CD4-positive, alpha-beta T cell treated with Interleukin-15 for 1 hour (primary cell): Measurements from ENCODE around the gene STK33.

Experiments used
- DNase-seq: peaks from one replicate; pipeline ENCODE4 v3.0.0-alpha.2; 2020

Gene STK33

GRCh38 chr11:8370812-8371515 is 223.1 kb downstream of the STK33 start:
- DNase-seq: no peak

- DNase-seq: no peak
Observed at GRCh38 chr11:8369592-8370205, 224.3 kb downstream of the STK33 start.

GRCh38 chr11:8368772-8369171 is 225.3 kb downstream of the STK33 start:
- no peak for DNase-seq

GRCh38 chr11:8368194-8368593 is 225.8 kb downstream of the STK33 start:
- no peak for DNase-seq

- DNase-seq: no peak
Observed at GRCh38 chr11:8366316-8366715, 227.7 kb downstream of the STK33 start.

- no peak for DNase-seq
Observed at GRCh38 chr11:8365216-8365941, 228.6 kb downstream of the STK33 start.

- peak; percentile 30 for DNase-seq
Observed at GRCh38 chr11:8363921-8364320, 230.1 kb downstream of the STK33 start.

- DNase-seq: no peak
Observed at GRCh38 chr11:8362899-8363298, 231.1 kb downstream of the STK33 start.

GRCh38 chr11:8362491-8362890 is 231.5 kb downstream of the STK33 start:
- DNase-seq: no peak

GRCh38 chr11:8361664-8362210 is 232.3 kb downstream of the STK33 start:
- no peak for DNase-seq

GRCh38 chr11:8361206-8361605 is 232.8 kb downstream of the STK33 start:
- DNase-seq: no peak

GRCh38 chr11:8360086-8360828 is 233.8 kb downstream of the STK33 start:
- no peak for DNase-seq

GRCh38 chr11:8359521-8359920 is 234.5 kb downstream of the STK33 start:
- DNase-seq: no peak

GRCh38 chr11:8357891-8358566 is 236.0 kb downstream of the STK33 start:
- no peak for DNase-seq

GRCh38 chr11:8357505-8357888 is 236.5 kb downstream of the STK33 start:
- no peak for DNase-seq

GRCh38 chr11:8356721-8357504 is 237.1 kb downstream of the STK33 start:
- no peak for DNase-seq

- no peak for DNase-seq
Observed at GRCh38 chr11:8356216-8356615, 237.8 kb downstream of the STK33 start.

- no peak for DNase-seq
Observed at GRCh38 chr11:8355416-8355742, 238.6 kb downstream of the STK33 start.

- DNase-seq: no peak
Observed at GRCh38 chr11:8354622-8355415, 239.2 kb downstream of the STK33 start.

- DNase-seq: no peak
Observed at GRCh38 chr11:8352876-8353505, 241.0 kb downstream of the STK33 start.
